Measurements from ENCODE around the gene DEDD.

DNA sequence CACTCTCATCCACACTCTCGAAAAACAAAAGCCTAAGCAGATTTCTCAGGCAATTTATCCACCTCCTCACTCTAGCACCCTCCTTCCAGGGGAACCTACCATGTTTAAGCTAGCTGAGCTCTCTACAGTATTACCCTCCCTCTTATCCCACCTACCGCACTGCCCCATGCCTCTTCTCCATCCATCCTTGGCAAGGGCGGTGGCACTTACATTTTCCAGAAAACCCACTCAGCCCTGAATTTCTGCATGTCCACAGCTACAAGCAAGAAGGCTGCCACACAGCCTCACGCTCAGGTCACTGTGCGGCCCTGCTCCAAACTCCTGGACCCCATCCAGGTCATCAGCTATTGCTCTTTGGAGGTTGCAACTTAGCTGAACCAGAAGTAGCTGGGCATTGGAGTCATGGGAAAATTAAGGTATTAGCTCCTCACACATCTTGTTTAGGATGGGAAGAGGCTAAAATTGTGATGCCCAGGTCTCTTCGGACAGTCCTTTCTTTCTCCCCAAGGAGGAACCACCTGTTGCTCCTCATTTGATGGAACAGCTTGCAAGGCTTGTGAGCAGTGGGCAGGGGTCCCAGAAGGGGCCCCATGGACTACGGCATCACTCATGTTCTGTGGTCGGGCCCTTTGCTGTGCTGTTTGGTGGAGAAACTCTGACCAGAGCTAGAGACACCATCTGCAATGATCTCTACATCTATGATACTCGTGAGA is 33.2 kb downstream of the DEDD start:
- TF ChIP-seq, protein P1, sequence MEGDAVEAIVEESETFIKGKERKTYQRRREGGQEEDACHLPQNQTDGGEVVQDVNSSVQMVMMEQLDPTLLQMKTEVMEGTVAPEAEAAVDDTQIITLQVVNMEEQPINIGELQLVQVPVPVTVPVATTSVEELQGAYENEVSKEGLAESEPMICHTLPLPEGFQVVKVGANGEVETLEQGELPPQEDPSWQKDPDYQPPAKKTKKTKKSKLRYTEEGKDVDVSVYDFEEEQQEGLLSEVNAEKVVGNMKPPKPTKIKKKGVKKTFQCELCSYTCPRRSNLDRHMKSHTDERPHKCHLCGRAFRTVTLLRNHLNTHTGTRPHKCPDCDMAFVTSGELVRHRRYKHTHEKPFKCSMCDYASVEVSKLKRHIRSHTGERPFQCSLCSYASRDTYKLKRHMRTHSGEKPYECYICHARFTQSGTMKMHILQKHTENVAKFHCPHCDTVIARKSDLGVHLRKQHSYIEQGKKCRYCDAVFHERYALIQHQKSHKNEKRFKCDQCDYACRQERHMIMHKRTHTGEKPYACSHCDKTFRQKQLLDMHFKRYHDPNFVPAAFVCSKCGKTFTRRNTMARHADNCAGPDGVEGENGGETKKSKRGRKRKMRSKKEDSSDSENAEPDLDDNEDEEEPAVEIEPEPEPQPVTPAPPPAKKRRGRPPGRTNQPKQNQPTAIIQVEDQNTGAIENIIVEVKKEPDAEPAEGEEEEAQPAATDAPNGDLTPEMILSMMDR (IDR thresholded peaks at IDR 0.05; ENCODE audit: insufficient read depth, low read depth, low read length) = no peak
- no peak for TF ChIP-seq EZH2 (IDR thresholded peaks at IDR 0.05; ENCODE audit: insufficient read depth, low read length)
